GM12873 (cell line): ENCODE data around the gene PIGN.

Experiments
- CTCF ChIP-seq: IDR thresholded peaks from 2 replicates; pipeline ENCODE4 v1.5.1; 2012; ENCODE audit warnings: low read depth, mild to moderate bottlenecking, moderate library complexity, low read length, control low read depth; ENCODE audit not compliant: insufficient read depth; ENCODE audit errors: missing control alignments

PIGN gene

GRCh38 chr18:62179213-62179612 lies 7.6 kb downstream of the PIGN start:
- no peak for TF ChIP-seq CTCF

DNA sequence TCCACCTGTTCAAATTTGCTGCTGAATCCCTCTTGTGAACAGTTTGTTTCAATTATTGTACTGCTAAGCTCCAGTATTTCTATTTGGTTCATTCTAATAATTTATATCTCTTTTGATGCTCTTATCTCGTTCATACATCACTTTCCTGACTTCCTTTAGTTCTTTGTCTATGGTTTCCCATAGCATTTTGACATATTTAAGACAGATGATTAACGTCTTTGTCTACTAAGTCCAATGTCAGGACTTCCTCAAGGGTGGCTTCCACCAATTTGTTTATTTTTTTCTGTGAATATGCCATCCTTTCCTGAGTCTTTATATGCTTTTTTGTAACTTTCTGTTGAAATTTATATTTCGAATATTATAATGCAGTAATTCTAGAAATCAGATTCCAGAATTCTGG lies 9.6 kb downstream of the PIGN start:
- TF ChIP-seq CTCF = no peak

- no peak for TF ChIP-seq CTCF
These were observed 11.3 kb downstream of the PIGN start for GRCh38 chr18:62175521-62175920.

GRCh38 chr18:62172298-62172697 lies 14.6 kb downstream of the PIGN start:
- no peak for TF ChIP-seq CTCF

GRCh38 chr18:62170857-62171256 lies 16.0 kb downstream of the PIGN start:
- no peak for TF ChIP-seq CTCF

DNA sequence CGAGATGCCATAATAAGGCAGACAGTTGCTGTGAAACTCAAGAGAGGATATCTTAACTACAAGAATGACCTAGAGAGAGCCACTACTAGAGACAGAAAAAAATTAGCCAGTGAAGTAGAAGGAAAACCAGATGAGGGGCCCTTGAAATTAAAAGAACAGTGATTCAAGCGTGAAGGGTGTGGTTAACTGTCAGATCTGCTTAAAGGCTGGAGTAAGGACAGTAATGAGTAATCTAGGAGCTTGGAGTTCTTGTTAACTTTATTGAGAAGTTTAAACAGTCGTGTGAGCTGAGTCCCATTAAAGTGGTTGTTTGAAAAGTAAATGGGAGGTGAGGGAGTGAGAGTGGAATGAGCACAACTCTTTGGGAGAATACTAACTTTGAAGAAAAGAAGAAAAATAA lies 21.3 kb downstream of the PIGN start:
- no peak for TF ChIP-seq CTCF

DNA sequence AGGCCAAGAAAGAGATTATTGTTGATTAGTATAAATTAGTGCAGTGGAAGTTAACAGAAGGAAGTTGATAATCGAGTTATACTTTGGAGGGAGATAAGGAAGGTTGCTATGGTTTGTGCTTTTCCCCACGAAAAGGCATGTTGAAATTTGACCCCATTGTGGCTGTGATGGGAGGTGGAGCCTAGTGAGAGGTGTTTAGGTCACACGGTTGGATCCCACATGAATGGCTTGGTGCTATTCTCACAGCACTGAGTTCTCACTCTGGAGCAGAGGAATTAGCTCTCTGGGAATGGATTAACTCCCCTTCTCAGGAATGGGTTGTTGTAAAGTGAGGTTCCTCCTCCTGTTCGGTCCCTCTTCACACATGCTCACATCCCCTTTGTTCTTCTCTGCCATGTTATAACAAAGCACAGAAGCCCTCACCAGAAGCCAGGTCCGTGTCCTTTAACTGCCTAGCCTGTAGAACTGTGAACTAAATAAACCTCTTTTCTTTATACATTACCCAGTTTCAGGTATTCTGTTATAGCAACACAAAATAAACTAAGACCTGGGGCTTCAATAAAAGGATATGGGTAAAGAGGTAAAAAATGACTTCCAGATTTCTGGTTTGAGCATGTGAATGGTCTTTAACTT lies 21.9 kb downstream of the PIGN start:
- TF ChIP-seq CTCF = no peak
